Hematopoietic multipotent progenitor cell treated with erythropoietin and hydrocortisone succinate and interleukin-3 and kit ligand, for 17 days (in vitro differentiated cells): Measurements from ENCODE around the gene MS4A4A.
A peak's percentile ranks its signal among the peaks of the same experiment; 100 is the strongest.
"Not testable (repeated sequence)": the region's sequence is repeated elsewhere in the genome, so short reads cannot be mapped to it uniquely, and the experiment has no call there.

Source experiments
- DNase-seq: peaks from one replicate; pipeline ENCODE4 v3.0.0-alpha.2; 2015; ENCODE audit warnings: low spot score

MS4A4A gene

DNA sequence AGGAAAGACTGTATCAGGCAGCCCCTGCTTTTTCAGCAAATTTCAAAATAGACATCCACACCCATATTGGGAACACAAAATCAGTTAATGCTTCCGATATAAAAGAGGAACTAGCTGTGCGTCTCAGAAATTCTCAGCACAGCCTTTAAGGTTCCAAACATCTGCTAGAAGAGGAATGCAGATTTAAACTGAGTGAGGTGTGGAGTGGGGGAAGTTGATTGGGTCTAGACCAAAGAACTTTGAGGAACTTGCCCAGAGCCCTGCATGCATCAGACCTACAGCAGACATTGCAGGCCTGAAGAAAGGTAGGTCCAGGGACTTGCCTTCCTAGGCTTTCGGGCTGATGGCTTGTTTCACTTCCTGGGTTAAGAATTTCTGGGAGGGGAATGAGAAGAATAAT is at the start of gene MS4A4A:
Gene MS4A4A, plus strand, starts transcription at position 255 of the 400 bp plus-strand sequence. Its CDS starts 10 bp downstream, at position 265.
- no peak for DNase-seq

DNA sequence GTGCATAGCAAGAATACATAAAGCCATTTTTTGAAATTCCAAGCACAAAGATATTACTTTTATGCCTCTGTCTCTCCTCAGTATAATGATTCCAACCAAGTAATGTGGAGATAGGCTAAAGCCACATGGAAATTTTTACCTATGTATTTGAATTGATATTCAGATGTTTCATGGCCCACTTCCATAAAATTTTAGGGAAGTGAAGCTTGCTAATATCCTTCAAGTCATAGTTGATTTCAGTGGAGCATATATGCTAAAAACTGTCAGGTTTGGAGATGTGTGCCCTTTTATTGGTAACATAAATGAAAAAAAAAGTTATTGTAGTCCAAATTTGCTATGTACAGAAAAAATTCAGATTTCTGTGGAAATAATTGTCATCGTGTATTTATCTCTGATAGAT is 49.8 kb upstream of the MS4A4A start:
- DNase-seq: no peak

DNA sequence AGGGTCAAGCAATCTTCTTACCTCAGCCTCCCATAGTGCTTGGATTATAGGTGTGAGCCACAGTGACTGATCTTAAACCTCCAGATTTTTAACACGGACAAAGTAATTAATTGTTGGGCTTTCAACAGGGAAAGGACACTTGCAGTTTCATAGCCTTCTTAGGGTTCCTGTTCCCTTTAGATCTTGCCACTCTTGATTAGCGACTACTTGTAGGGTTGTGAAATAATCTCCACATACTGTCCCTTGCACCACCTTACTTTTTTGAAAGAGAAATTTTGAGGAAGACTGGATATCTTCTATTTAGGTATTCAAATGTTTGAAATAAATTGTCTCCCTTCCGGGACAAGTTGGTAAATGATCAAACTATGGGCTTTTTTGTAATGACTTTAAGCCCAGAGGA is 45.1 kb upstream of the MS4A4A start:
- no peak for DNase-seq

DNA sequence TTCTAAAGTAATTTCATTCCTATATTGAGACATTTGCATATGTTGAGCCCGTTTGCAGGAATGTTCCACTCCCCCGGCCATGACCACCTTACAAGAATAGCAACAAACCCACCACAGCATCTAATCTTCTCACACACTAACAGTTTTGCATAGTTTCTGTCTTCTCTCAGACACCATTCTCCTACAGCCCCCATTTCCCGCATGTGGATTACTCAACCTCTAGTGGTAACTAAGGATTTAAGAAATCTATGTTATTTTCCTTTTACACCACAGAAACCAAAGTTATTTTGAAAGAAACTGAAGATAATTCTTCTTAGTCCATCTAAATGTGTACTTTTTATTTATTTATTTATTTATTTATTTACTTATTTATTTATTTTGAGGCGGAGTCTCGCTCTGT is 39.8 kb upstream of the MS4A4A start:
- no peak for DNase-seq

DNA sequence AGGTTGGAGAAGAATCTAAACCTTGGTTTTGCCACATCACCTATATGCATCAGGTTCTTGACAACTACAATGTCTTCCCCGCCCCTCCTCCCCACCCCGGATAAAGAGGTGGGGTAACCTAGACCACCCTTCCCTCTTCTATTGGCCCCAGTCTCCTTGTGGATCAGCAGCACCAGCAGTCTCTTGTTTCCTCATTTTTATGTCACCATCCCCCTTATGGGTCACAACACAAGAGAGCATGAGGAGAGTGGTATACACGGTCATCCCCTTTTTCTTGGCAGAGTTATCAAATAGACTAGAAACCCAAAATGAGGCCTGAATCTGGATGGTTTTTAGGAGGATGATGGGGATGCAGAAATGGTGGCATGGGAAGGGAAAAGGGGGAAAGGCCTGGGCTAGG is 38.7 kb upstream of the MS4A4A start:
- no peak for DNase-seq

DNA sequence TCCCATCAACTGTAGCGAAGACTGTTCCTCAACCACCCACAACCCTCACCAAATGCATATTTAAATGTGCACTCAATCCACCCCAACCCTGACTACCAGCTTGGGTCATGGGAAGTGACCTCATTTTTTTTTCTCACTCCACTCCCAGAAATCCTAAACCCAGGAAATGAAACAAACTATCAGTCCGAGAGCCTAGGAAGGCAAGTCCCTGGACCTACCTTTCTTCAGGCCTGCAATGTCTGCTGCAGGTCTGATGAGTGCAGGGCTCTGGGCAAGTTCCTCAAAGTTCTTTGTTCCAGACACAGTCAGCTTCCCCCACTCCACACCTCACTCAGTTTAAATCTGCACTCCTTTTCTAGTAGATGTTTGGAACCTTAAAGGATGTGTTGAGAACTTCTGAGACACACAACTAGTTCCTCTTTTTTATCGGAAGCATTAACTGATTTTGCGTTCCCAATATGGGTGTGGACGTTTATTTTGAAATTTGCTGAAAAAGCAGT is 37.7 kb upstream of the MS4A4A start, which contains the start of gene MS4A4E:
Gene MS4A4E, minus strand, starts transcription at position 398 of the 500 bp plus-strand sequence. CDS start 13,082 bp downstream, outside the sequence.
- no peak for DNase-seq

DNA sequence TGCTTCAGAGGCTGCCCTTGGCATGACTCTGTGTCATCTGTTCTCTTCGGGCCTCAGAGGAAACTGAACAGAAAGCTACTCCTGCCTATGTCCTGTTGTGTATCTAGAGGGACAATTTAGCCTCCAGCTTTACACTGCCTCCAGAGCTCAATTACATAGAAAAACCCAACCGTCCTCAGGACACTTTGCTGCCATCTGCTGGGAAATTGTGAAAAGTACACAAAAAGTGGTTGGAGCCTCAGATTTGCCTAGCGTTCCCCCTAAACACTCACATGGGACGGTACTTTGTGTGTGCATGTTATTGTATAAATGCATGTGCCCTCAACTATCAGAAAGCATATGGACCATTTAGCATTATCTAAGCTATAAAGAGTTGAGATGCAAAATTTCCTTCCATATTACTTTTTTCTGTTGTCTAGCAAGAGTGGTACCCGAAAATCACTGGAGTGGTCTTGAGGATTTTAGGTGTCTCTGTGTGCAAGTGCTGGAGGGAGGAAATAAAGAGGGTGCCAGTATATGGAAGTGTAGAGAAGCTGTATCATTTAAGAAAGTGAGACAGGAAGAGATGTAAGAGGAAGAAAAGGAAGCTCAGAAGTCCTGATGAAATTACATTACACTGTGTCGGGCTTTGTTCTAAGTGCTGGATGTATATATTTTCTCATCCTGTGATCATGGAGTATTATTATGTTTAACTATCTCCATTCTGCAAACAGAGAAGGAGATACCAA is 28.8 kb upstream of the MS4A4A start:
- no peak for DNase-seq

DNA sequence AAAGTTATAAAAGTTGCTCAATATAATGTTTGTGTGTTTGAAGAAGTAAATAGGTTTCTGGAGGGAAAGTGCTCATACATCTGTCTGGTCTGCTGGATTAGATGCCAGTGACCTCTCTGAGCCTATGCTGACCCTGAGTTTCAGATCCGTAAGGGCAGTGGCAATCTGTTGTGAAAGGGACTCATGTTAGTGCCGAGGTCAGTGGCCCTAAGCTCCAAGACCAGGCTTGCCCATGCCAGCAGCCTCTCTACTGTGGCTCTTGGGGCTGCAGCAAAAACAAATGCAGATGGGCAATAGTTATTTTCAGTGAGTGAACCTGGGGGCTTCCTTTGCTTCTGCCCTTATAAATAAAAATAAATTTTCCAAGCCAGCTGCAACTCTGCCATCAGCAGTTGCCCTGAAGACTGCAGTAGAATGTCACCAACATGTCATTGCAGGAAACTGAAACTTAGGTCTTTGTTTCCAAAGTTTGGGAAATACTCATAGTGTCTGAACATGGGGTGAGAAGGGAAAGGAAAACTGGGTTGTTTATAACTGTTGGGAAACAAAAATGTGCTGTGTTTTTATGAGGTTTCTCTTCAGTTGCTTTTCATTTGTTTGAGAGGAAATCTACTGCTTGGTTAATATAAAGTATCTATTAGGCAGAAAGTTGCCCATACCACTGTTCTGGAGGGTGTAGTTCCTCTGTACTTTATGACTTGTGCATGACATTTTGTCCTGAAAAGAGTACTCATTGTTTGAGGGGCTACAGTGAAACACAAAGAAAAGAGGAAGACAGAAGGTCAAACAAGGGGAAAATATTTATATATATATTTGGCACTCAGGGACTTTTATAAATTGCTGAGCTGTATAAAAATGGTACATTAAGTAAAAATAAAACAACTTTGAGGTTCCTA is 28.0 kb upstream of the MS4A4A start:
- DNase-seq: no peak

DNA sequence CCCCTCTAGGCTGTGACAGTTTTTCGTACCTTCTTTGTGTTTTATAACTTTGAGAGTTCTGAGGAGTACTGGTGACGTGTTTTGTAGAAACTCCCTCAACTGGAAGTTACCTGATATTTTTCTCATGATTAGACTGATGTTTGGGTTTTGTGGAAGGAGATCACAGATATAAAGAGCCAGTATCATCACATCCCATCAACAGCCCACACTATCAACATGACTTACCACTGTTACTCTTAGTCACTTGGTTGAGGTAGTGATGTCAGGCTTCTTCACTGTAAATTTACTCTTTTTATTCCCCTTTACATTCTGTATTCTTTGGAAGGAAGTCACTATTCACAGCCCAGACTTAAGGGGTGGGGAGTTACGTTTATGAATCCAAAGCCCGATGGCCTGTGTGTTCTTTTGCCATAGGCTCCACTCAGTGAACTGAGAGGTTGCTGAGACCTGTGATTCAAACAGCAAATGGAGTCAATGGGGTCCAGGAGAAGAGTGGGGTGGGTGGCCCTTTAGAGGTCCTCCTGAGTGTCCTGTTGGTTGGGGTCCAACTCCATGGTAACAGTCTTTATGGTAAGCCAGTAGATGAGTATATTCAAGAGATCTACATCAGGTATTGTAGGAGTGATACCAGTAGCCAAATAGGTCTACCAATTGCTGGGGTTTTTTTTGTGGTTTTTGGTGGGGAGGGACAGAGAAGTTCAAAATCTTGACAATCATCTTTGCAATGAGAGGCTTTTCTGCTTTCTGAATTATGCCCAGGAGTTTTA is 22.3 kb upstream of the MS4A4A start:
- DNase-seq: no peak

DNA sequence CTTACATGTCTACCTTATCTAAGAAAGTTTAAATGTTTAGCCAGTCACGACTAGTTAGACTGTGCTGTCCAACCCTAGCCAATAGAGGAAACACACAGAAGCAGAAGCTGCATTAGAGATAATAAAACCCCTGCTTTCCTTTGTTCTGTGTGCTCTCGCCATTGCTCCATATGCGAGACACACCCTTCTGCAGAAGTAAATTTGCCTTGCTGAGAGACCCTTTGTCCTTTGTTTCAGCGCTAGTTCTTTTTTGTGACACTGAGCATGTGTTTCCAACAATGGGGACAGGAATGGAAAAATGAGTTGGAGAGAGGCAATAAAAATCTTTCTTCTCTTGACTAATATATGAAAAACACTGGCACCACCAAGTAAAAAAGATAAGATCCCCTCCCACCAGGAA is 19.5 kb upstream of the MS4A4A start:
- DNase-seq: no peak

DNA sequence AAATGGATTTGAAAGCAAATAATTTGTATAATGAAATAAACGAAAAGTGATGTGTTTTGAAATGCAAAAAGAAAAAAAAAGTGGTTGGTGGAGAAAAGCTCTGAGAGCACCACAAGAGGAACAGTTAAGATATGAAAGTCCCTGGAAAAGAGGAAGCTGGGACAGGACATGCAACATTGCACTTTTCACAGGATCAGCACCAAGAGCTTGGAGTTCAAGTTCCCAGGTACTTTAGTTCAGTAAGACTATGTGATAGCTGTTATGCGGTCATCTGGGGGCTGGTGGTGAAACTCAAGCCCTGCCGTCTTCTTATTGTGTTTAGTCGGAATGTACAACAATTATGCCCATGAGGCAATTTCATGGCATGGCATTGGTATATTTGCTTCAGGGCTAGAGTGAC is 17.1 kb upstream of the MS4A4A start:
- DNase-seq: no peak

DNA sequence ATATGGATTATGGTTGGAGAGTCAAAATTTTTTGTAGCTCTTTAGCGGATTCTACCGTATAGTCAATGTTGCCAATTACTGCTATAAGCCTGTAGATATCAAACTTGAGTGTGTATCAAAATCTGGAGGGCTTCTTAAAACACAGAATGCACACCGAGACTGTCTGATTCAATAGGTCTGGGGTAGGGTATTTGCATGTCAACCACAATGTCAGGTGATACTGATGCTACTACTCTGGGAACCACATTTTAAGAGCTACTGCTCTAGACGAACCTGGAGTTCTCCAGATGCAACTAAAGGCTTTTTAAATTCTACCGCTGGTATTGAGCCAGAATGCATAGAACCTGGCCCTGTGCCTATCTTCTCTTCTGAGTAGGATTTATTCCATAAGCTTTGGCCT is 15.8 kb upstream of the MS4A4A start:
- no peak for DNase-seq

DNA sequence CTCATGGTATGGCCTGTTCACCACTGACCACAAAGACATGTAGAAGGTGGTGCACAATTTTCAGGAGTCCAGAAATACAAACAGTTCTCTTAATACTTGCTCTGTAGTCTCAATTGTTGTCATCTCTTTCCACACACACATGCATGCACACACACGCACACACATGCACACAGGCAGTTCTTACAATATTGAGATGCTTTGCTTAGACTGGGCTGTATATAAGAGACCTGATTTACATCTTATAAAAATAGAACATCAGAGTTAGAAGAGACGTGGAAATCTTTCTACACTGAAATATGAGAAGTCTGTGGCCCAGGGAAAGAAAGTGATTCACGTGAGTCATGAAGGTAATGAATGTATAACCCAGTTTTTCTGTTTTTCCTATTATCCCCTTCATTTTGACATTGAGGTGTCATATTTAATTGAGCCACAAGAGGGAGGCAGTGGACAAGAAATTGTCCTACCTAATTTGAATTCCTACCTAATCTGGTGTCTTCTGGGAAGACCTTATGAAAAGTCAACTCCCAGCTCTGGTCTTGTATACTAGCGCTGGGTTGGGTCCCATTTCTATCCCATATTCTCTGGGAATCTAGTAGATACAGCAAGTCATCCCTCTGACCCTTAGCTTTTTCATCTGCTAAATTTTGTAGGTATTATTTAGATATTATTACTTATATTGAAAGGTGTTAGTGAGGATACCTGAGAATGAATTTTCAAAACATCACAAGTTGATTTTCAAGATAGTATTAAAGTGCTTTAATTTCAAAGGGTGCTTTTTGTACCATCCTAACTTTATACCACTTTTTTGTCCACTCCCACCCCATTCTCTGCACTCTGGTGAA is 14.9 kb upstream of the MS4A4A start:
- DNase-seq: peak; percentile 12

DNA sequence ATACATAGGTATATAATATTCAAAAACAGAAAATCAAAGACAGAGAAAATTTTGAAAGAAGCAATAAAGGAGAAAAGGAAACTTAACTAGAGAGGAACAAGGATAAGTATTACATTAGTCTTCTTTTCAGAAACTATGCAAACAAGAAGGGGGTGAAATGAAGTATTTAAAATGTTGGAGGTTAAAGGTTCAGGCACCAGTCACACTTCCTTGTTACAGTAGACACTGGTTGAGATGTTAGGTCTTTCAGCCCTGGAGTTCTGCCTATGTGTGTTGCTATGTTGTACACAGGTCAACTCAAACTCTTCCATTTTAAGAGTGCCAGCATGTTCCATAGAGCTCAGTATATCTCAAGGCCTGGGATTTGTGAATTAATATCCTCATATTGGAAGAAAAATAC is 6.0 kb upstream of the MS4A4A start:
- DNase-seq: no peak

DNA sequence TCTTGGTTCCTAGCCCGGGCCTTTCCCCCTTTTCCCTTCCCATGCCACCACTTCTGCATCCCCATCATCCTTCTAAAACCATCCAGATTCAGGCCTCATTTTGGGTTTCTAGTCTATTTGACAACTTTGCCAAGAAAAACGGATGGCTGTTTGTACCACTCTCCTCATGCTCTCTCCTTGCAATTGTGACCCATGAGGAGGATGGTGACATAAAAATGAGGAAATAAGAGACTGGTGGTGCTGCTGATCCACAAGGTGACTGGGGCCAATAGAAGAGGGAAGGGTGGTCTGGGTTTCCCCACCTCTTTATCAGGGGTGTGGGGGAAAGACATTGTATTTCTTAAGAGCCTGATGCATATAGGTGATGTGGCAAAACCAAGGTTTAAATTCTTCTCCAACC is 1.0 kb downstream of the MS4A4A start:
- DNase-seq: no peak

DNA sequence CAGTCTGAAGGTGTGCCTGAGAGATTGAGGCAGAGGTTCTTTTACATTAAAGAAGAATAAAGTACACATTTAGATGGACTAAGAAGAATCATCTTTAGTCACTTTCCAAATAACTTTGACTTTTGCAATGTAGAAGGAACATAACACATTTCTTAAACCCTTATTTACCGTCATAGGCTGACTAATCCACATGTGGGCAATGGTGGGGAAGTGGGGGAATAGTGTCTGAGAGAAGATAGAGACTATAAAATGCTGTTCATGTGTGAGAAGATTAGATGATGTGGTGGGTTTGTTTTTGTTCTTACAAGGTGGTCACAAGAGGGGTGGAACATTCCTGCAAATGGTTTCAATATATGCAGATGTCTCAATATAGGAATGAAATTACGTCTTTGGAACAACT is 1.8 kb downstream of the MS4A4A start:
- no peak for DNase-seq

DNA sequence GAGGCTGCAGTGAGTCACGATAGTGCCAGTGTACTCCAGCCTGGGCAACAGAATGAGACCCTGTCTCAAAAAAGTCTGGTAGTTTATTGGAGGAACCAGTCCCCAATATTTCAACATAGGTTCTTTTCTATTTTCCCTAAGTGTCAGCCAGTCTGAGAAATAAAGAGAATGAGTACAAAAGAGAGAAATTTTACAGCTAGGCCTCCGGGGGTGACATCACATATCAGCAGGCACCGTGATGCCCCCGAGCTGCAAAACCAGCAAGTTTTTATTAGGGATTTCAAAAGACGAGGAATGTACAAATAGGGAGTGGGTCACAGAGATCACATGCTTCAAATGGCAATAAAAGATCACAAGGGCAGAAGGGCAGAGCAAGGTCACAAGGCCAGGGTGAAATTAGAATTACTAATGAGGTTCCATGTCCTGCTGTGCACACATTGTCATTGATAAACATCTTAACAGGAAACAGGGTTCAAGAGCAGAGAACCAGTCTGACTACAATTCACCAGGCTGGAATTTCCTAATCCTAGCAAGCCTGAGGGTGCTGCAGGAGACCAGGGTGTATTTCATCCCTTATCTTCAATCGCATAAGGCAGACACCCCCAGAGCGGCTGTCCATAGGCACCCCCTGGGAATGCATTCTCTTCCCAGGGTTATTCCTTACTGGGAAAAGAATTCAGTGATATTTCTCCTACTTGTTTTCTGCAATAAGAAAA is 5.1 kb downstream of the MS4A4A start:
- DNase-seq: not testable (repeated sequence)

DNA sequence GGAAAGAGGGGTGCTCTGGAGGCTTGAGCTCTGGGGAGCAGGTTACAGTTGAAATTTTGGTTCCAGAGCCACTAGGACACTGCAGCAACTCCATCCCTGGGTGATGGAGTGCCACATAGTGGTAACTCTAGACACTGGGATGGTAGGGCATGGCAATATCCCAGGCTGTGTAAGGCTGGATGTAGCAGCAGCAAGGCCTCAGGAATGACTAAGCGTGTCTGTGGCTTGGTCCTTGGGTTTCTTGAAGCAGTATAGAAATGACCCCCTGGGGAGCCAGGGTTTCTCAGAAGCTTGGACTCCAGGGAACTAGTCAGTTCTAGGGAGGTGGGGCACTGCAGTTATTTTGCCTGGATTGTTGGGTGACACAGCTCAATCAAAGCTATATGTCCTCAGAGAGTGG is 8.1 kb downstream of the MS4A4A start:
- DNase-seq: no peak

DNA sequence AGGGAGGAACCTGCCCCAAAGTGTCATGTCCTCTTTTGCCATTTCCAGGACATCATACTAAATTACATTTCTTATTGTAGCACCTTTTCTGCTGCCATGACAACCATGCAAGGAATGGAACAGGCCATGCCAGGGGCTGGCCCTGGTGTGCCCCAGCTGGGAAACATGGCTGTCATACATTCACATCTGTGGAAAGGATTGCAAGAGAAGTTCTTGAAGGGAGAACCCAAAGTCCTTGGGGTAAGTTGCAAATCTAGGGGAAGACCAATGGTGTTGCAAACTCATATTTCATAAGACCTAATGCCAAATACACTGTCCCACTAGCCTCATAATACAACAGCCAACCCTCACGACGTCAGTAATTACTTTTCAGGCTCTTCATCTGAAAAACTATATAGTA is 11.7 kb downstream of the MS4A4A start:
- DNase-seq: no peak

DNA sequence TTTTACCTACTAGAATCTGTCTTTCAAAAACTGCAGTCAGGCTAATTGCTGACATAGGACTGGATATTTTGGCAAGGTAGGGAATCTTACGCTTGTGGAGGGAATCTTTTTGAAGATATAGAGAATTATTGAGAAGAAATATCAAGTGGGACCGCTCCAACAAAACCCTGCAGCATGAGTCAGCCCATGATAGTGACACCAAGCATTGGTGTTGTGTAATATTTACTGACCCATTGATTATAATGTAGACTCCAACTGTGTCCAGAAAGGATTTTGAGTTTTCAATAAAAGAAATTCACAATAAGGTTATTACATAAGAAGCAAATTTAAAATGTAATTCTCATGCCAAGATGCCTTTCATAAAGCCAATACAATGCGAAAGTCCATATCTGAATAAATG is 20.7 kb downstream of the MS4A4A start:
- DNase-seq: no peak

DNA sequence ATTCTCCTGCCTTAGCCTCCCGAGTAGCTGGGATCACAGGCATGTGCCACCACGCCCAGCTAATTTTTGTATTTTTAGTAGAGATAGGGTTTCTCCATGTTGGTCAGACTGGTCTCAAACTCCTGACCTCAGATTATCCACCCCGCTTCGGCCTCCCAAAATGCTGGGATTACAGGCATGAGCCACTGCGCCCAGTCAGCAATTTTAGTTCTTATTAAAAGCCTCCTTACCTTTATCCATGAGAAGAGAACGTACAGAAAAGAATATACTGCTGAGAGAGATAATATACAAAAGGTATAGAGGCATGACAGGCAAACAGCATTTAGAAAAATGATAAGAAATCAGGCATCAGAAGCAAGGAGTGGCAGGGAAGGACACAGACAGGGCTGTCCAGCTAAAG is 21.4 kb downstream of the MS4A4A start:
- DNase-seq: not testable (repeated sequence)
